DND-41 (cell line): ENCODE data around the gene SEPTIN3.

Experiments used
- ATAC-seq: fragments of 200-7000 bp; cut with Tn5 transposase; 3 replicates; pipeline ENCODE4 v1.9.1; 2021; ENCODE audit warnings: low read depth; ENCODE audit not compliant: insufficient read depth
- DNase-seq: peaks from one replicate; pipeline ENCODE4 v3.0.0-alpha.2; 2020
- H2AFZ ChIP-seq: 2 replicates; pipeline ENCODE4 v1.6.0; 2012; ENCODE audit warnings: low read depth, low read length
- H3K27ac ChIP-seq: 2 replicates; pipeline ENCODE4 v1.5.1; 2012; ENCODE audit warnings: low read length, inconsistent platforms
- H3K27me3 ChIP-seq: fragments of 200-600 bp; sonication (generic); 2 replicates; pipeline ENCODE4 v1.6.0; 2012; ENCODE audit warnings: low read length, mild to moderate bottlenecking, inconsistent platforms; ENCODE audit not compliant: insufficient read depth, poor library complexity
- H3K36me3 ChIP-seq: 2 replicates; pipeline ENCODE4 v1.5.1; 2012; ENCODE audit warnings: low read length, inconsistent platforms; ENCODE audit not compliant: insufficient read depth
- H3K4me1 ChIP-seq: 2 replicates; pipeline ENCODE4 v1.5.1; 2012; ENCODE audit warnings: mild to moderate bottlenecking, low read length; ENCODE audit not compliant: insufficient read depth
- H3K4me2 ChIP-seq: 2 replicates; pipeline ENCODE4 v1.6.0; 2012; ENCODE audit warnings: mild to moderate bottlenecking, moderate library complexity, low read length, inconsistent platforms; ENCODE audit not compliant: insufficient read depth
- H3K4me3 ChIP-seq, 2 experiments: fragments of 200-600 bp in 1 of 2; shearing (Covaris generic) in 1 of 2; 2 replicates each; pipeline ENCODE4 v1.5.1; 2012 to 2016; ENCODE audit warnings: inconsistent platforms in 2 of 2, low read length in 2 of 2, mild to moderate bottlenecking in 2 of 2, low read depth in 1 of 2, moderate library complexity in 1 of 2
- H3K79me2 ChIP-seq: 2 replicates; pipeline ENCODE4 v1.6.0; 2012; ENCODE audit warnings: low read length, inconsistent platforms; ENCODE audit not compliant: insufficient read depth
- H3K9ac ChIP-seq: 2 replicates; pipeline ENCODE4 v1.6.0; 2012; ENCODE audit warnings: low read depth, mild to moderate bottlenecking, inconsistent platforms, low read length, moderate library complexity
- H3K9me3 ChIP-seq: 2 replicates; pipeline ENCODE4 v1.5.1; 2012; ENCODE audit warnings: low read length, moderate library complexity, mild to moderate bottlenecking, inconsistent platforms; ENCODE audit not compliant: insufficient read depth, severe bottlenecking
- H4K20me1 ChIP-seq: 2 replicates; pipeline ENCODE4 v1.6.0; 2012; ENCODE audit warnings: low read length; ENCODE audit not compliant: insufficient read depth
- CTCF ChIP-seq: IDR thresholded peaks from 2 replicates; pipeline ENCODE4 v1.5.1; 2012; ENCODE audit warnings: borderline replicate concordance, low read length, moderate library complexity, mild to moderate bottlenecking; ENCODE audit not compliant: poor library complexity, severe bottlenecking; ENCODE audit errors: extremely low read depth
- EZH2 ChIP-seq: IDR thresholded peaks from 3 replicates; pipeline ENCODE4 v1.6.1; 2012; ENCODE audit warnings: borderline replicate concordance, low read depth, mild to moderate bottlenecking, moderate library complexity, low read length, inconsistent platforms; ENCODE audit not compliant: severe bottlenecking

Gene SEPTIN3

GRCh38 chr22:41991111-41991510, 21.9 kb downstream of the SEPTIN3 start:
- Histone ChIP-seq H3K9ac (no peak overlapping the region), H3K36me3 (no peaks in the 10 kb centered on the region), H3K27me3 (peaks cover 17% of the 10 kb centered on the region), H3K9me3 (no peaks in the 10 kb centered on the region), H3K4me1 (no peaks in the 10 kb centered on the region), H3K79me2 (no peaks in the 10 kb centered on the region), H4K20me1 (no peaks in the 10 kb centered on the region), H2AFZ (no peak overlapping the region), H3K4me2 (no peak overlapping the region), H3K27ac (no peak overlapping the region), H3K4me3 (no peak overlapping the region)
- DNase-seq, result no peak
- TF ChIP-seq EZH2, result no peak
- no peak for TF ChIP-seq CTCF
- ATAC-seq, result no peak

- Histone ChIP-seq H3K27me3 (peaks cover 25% of the 10 kb centered on the region), H3K79me2 (no peaks in the 10 kb centered on the region), H3K27ac (no peak overlapping the region), H3K9ac (no peak overlapping the region), H3K9me3 (no peaks in the 10 kb centered on the region), H3K4me1 (no peaks in the 10 kb centered on the region), H3K4me2 (no peak overlapping the region), H4K20me1 (no peaks in the 10 kb centered on the region), H3K36me3 (no peaks in the 10 kb centered on the region), H2AFZ (no peak overlapping the region), H3K4me3 (no peak overlapping the region)
- ATAC-seq (no peak), DNase-seq (no peak)
- no peak for TF ChIP-seq EZH2
- TF ChIP-seq CTCF, result no peak
These were observed 23.3 kb downstream of the SEPTIN3 start for GRCh38 chr22:41992496-41992895.

GRCh38 chr22:41995211-41995610, 26.0 kb downstream of the SEPTIN3 start:
- H4K20me1 ChIP-seq, result no peaks in the 10 kb centered on the region
- no peak overlapping the region for H3K27ac ChIP-seq
- no peaks in the 10 kb centered on the region for H3K36me3 ChIP-seq
- ATAC-seq (no peak), DNase-seq (no peak)
- H3K79me2 ChIP-seq, result no peaks in the 10 kb centered on the region
- TF ChIP-seq EZH2 (no peak), CTCF (no peak)
- H2AFZ ChIP-seq, result no peak overlapping the region
- no peaks in the 10 kb centered on the region for H3K4me1 ChIP-seq
- H3K4me2 ChIP-seq, result no peak overlapping the region
- peaks cover 28% of the 10 kb centered on the region for H3K27me3 ChIP-seq
- no peak overlapping the region for H3K9ac ChIP-seq
- no peak overlapping the region for H3K4me3 ChIP-seq
- no peaks in the 10 kb centered on the region for H3K9me3 ChIP-seq

GRCh38 chr22:41996826-41997225, 27.6 kb downstream of the SEPTIN3 start:
- TF ChIP-seq EZH2, result no peak
- no peak for TF ChIP-seq CTCF
- H3K4me2 ChIP-seq, result no peak overlapping the region
- H4K20me1 ChIP-seq, result no peaks in the 10 kb centered on the region
- H3K9ac ChIP-seq, result no peak overlapping the region
- no peak overlapping the region for H2AFZ ChIP-seq
- ATAC-seq (no peak), DNase-seq (no peak)
- no peaks in the 10 kb centered on the region for H3K9me3 ChIP-seq
- no peaks in the 10 kb centered on the region for H3K4me1 ChIP-seq
- H3K36me3 ChIP-seq, result no peaks in the 10 kb centered on the region
- H3K27ac ChIP-seq, result no peak overlapping the region
- peaks cover 35% of the 10 kb centered on the region for H3K27me3 ChIP-seq
- H3K4me3 ChIP-seq, result no peak overlapping the region
- H3K79me2 ChIP-seq, result no peaks in the 10 kb centered on the region
